Breast epithelium (tissue), 3 donors: ENCODE measurements around the gene LBHD2.

Experiments
- POLR2A ChIP-seq: fragments of 450-650 bp; IDR thresholded peaks from one replicate; pipeline ENCODE4 v1.6.1; 2016; ENCODE audit warnings: antibody characterized with exemption, mild to moderate bottlenecking, moderate library complexity
- TF ChIP-seq, protein P1 (sequence below), 3 donors: fragments of 450-650 bp; IDR thresholded peaks; one replicate each; pipeline ENCODE4 v1.5.1; 2016 to 2017; ENCODE audit warnings: antibody characterized with exemption in 3 of 3, mild to moderate bottlenecking in 3 of 3, moderate library complexity in 3 of 3

DNA sequence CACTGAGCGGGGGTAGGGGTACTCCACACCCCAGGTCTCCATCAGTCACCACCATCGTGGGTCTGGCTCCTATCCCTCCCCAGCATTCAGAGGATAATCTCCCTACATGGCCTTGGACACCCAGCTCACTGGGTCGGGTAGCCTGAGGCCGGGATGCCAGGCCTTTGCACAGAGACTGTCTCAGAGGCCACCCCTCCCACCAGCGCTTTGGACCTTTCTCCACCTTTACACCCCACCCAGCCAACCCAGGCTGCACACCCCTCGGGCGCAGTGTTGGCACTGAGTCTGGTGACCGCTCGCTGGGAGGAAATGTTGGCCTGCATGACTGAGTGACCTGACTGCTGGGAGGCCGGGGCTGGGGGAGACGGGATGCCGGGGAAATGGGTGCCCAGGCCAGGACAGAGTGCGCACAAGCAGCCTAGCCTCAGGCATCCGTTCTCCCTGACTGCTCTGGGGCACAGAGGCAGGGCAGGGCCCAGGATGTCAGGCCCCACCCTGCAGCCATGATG, 10.6 kb upstream of the LBHD2 start:
- TF ChIP-seq POLR2A = no peak
- TF ChIP-seq, protein P1, sequence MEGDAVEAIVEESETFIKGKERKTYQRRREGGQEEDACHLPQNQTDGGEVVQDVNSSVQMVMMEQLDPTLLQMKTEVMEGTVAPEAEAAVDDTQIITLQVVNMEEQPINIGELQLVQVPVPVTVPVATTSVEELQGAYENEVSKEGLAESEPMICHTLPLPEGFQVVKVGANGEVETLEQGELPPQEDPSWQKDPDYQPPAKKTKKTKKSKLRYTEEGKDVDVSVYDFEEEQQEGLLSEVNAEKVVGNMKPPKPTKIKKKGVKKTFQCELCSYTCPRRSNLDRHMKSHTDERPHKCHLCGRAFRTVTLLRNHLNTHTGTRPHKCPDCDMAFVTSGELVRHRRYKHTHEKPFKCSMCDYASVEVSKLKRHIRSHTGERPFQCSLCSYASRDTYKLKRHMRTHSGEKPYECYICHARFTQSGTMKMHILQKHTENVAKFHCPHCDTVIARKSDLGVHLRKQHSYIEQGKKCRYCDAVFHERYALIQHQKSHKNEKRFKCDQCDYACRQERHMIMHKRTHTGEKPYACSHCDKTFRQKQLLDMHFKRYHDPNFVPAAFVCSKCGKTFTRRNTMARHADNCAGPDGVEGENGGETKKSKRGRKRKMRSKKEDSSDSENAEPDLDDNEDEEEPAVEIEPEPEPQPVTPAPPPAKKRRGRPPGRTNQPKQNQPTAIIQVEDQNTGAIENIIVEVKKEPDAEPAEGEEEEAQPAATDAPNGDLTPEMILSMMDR (IDR thresholded peaks at IDR 0.05) = no peak
